ENCODE results near the gene TCF7L1.
"Not testable (repeated sequence)": the region's sequence is repeated elsewhere in the genome, so short reads cannot be mapped to it uniquely, and the experiment has no call there.

Gene TCF7L1

GRCh38 chr2:85291425-85292023 lies 158.3 kb downstream of the TCF7L1 start:
- no peak for FAIRE-seq

- no peak for FAIRE-seq
These were observed 168.9 kb downstream of the TCF7L1 start for GRCh38 chr2:85302121-85302520.

GRCh38 chr2:85303780-85304531 lies 170.8 kb downstream of the TCF7L1 start:
- FAIRE-seq: no peak

- FAIRE-seq: no peak
These were observed 174.3 kb downstream of the TCF7L1 start for GRCh38 chr2:85307527-85307897.

- no peak for FAIRE-seq
These were observed 175.0 kb downstream of the TCF7L1 start for GRCh38 chr2:85308201-85308600.

- no peak for FAIRE-seq
These were observed 175.8 kb downstream of the TCF7L1 start for GRCh38 chr2:85308896-85309555.

GRCh38 chr2:85309699-85310321 lies 176.6 kb downstream of the TCF7L1 start:
- no peak for FAIRE-seq

- FAIRE-seq: no peak
These were observed 177.1 kb downstream of the TCF7L1 start for GRCh38 chr2:85310330-85310729.

GRCh38 chr2:85312404-85312803 lies 179.2 kb downstream of the TCF7L1 start:
- FAIRE-seq: no peak

GRCh38 chr2:85314884-85315242 lies 181.7 kb downstream of the TCF7L1 start:
- no peak for FAIRE-seq

GRCh38 chr2:85315921-85316320 lies 182.7 kb downstream of the TCF7L1 start:
- FAIRE-seq: not testable (repeated sequence)

GRCh38 chr2:85318222-85319074 lies 185.3 kb downstream of the TCF7L1 start:
- FAIRE-seq: no peak

GRCh38 chr2:85319796-85320195 lies 186.6 kb downstream of the TCF7L1 start:
- FAIRE-seq: no peak

GRCh38 chr2:85323351-85323987 lies 190.3 kb downstream of the TCF7L1 start:
- no peak for FAIRE-seq

GRCh38 chr2:85323988-85324367 lies 190.8 kb downstream of the TCF7L1 start:
- FAIRE-seq: not testable (repeated sequence)

GRCh38 chr2:85324639-85325465 lies 191.7 kb downstream of the TCF7L1 start:
- no peak for FAIRE-seq

- no peak for FAIRE-seq
These were observed 192.2 kb downstream of the TCF7L1 start for GRCh38 chr2:85325466-85325811.

- no peak for FAIRE-seq
These were observed 193.4 kb downstream of the TCF7L1 start for GRCh38 chr2:85326406-85327159.

- no peak for FAIRE-seq
These were observed 194.1 kb downstream of the TCF7L1 start for GRCh38 chr2:85327160-85327821.
